A549 (cell line): ENCODE measurements around the gene RPL39L. TPM values are rescaled to one million over a fixed set of nuclear protein-coding genes. Genes with fewer than 3 reads are reported as not detected.

Source experiments
- ATAC-seq, 2 experiments: fragments of 200-7000 bp in 1 of 2; fragments of >200 bp in 1 of 2; cut with Nextera tagmentation in 1 of 2; cut with Tn5 transposase in 1 of 2; 3 replicates each; pipeline versions ENCODE4 v1.8.0 to v1.9.1; 2018 to 2020; ENCODE audit warnings: mild to moderate bottlenecking in 1 of 2, moderate library complexity in 1 of 2
- CTCF ChIA-PET: fragments of 300-600 bp; sonication (Branson Sonifier 250); formaldehyde crosslinking; extraction: SDS; loops from one replicate; lab custom pipeline; 2021; ENCODE audit warnings: antibody characterized with exemption, inconsistent platforms; lab: Yijun Ruan, JAX
- POLR2A ChIA-PET: fragments of 350-600 bp; formaldehyde crosslinking; extraction: SDS; loops from one replicate; lab custom pipeline; 2021; ENCODE audit warnings: antibody characterized with exemption, inconsistent platforms; lab: Yijun Ruan, JAX
- DNase-seq, 2 experiments: peaks; one replicate each; pipeline versions ENCODE4 v3.0.0 to v3.0.0-alpha.2; 2011 to 2016; ENCODE audit warnings: low read depth in 1 of 2, low spot score in 1 of 2
- FAIRE-seq: peaks from 2 replicates; lab custom pipeline; 2011; peaks lifted over from hg19 to GRCh38; lab: Jason Lieb, UNC
- H3K27ac ChIP-seq, 2 experiments: fragments of >200 bp; sonication (Bioruptor Twin); formaldehyde crosslinking; 3 replicates each; pipeline ENCODE4 v1.5.1; 2016 to 2017
- H3K4me1 ChIP-seq: fragments of >200 bp; sonication (Bioruptor Twin); formaldehyde crosslinking; 3 replicates; pipeline ENCODE4 v1.6.1; 2016
- H3K4me2 ChIP-seq: fragments of >200 bp; sonication (Bioruptor Twin); formaldehyde crosslinking; 3 replicates; pipeline ENCODE4 v1.6.1; 2016
- H3K4me3 ChIP-seq: fragments of >200 bp; sonication (Bioruptor Twin); formaldehyde crosslinking; 3 replicates; pipeline ENCODE4 v1.5.1; 2016
- H3K9me3 ChIP-seq: fragments of >200 bp; sonication (Bioruptor Twin); formaldehyde crosslinking; 3 replicates; pipeline ENCODE4 v1.6.1; 2016
- CBX2 ChIP-seq: fragments of 200-600 bp; sonication (generic); IDR thresholded peaks from 2 replicates; pipeline ENCODE4 v1.6.1; 2016; ENCODE audit warnings: low read depth, mild to moderate bottlenecking, borderline replicate concordance
- CBX8 ChIP-seq: fragments of 200-600 bp; sonication (generic); IDR thresholded peaks from 2 replicates; pipeline ENCODE4 v1.6.1; 2016
- CEBPB ChIP-seq, 2 experiments: fragments of >200 bp in 1 of 2; sonication (Bioruptor Twin) in 1 of 2; formaldehyde crosslinking in 1 of 2; IDR thresholded peaks; 2 replicates each; pipeline ENCODE4 v1.6.1; 2012 to 2016
- EHF ChIP-seq: fragments of 250-450 bp; sonication (Bioruptor Pico); IDR thresholded peaks from 2 replicates; pipeline ENCODE4 v1.5.0; 2020; ENCODE audit warnings: mild to moderate bottlenecking
- EHMT2 ChIP-seq: fragments of 200-600 bp; sonication (generic); IDR thresholded peaks from 2 replicates; pipeline ENCODE4 v1.6.1; 2016; ENCODE audit warnings: antibody characterized with exemption, low read depth, mild to moderate bottlenecking, moderate library complexity
- ESRRA ChIP-seq: fragments of 150-350 bp; IDR thresholded peaks from 2 replicates; pipeline ENCODE4 v1.6.1; 2014; ENCODE audit warnings: mild to moderate bottlenecking, low read length, borderline replicate concordance
- FOSL2 ChIP-seq, 2 experiments: fragments of 450-650 bp in 1 of 2; fragments of >200 bp in 1 of 2; sonication (Bioruptor Twin) in 1 of 2; formaldehyde crosslinking; IDR thresholded peaks; 2 replicates each; pipeline versions ENCODE4 v1.5.0 to v1.6.1; 2016 to 2020; ENCODE audit warnings: mild to moderate bottlenecking in 1 of 2, moderate library complexity in 1 of 2
- GATA3 ChIP-seq: IDR thresholded peaks from 2 replicates; pipeline ENCODE4 v1.6.1; 2012; ENCODE audit warnings: borderline replicate concordance
- HOXA7 ChIP-seq: fragments of 250-450 bp; sonication (Bioruptor Pico); IDR thresholded peaks from 2 replicates; pipeline ENCODE4 v1.5.0; 2020; ENCODE audit warnings: mild to moderate bottlenecking, moderate library complexity
- HOXB13 ChIP-seq: fragments of 250-450 bp; sonication (Bioruptor Pico); IDR thresholded peaks from 2 replicates; pipeline ENCODE4 v1.5.0; 2020; ENCODE audit warnings: low read depth, mild to moderate bottlenecking, moderate library complexity
- JUNB ChIP-seq: fragments of >200 bp; sonication (Bioruptor Twin); formaldehyde crosslinking; IDR thresholded peaks from 2 replicates; pipeline ENCODE4 v1.6.1; 2016
- KDM1A ChIP-seq: fragments of 200-600 bp; sonication (generic); IDR thresholded peaks from 2 replicates; pipeline ENCODE4 v1.6.1; 2016; ENCODE audit warnings: low read depth, mild to moderate bottlenecking
- MAFK ChIP-seq: fragments of 450-650 bp; IDR thresholded peaks from 2 replicates; pipeline ENCODE4 v1.6.1; 2014; ENCODE audit not compliant: partially characterized antibody
- MYC ChIP-seq: IDR thresholded peaks from 2 replicates; pipeline ENCODE4 v1.6.1; 2012; ENCODE audit warnings: mild to moderate bottlenecking, inconsistent platforms, low read length, improper control_type of control experiment, borderline replicate concordance
- NPAS2 ChIP-seq: fragments of 250-450 bp; sonication (Bioruptor Pico); IDR thresholded peaks from 2 replicates; pipeline ENCODE4 v1.8.0; 2022; ENCODE audit warnings: mild to moderate bottlenecking, moderate library complexity, borderline replicate concordance
- NR3C1 ChIP-seq: fragments of >200 bp; sonication (Bioruptor Twin); formaldehyde crosslinking; IDR thresholded peaks from 3 replicates; pipeline ENCODE4 v1.6.1; 2017
- RAD21 ChIP-seq, 2 experiments: fragments of >200 bp in 1 of 2; sonication (Bioruptor Twin) in 1 of 2; formaldehyde crosslinking in 1 of 2; IDR thresholded peaks in 1 of 2; conservative IDR thresholded peaks in 1 of 2; 2 replicates in 1 of 2; 3 replicates in 1 of 2; pipeline ENCODE4 v1.6.1; 2012 to 2018; ENCODE audit warnings: inconsistent platforms in 1 of 2
- RARB ChIP-seq: fragments of 250-450 bp; sonication (Bioruptor Pico); IDR thresholded peaks from 2 replicates; pipeline ENCODE4 v1.8.0; 2021; ENCODE audit warnings: mild to moderate bottlenecking, moderate library complexity
- RFX5 ChIP-seq: fragments of 450-650 bp; IDR thresholded peaks from 2 replicates; pipeline ENCODE4 v1.7.1; 2014; ENCODE audit warnings: antibody characterized with exemption, mild to moderate bottlenecking, moderate library complexity
- RNF2 ChIP-seq: fragments of 200-600 bp; sonication (generic); IDR thresholded peaks from 2 replicates; pipeline ENCODE4 v1.6.1; 2016; ENCODE audit warnings: low read depth, mild to moderate bottlenecking, antibody characterized with exemption, moderate library complexity, borderline replicate concordance
- SMC3 ChIP-seq: fragments of >200 bp; sonication (Bioruptor Twin); formaldehyde crosslinking; IDR thresholded peaks from 3 replicates; pipeline ENCODE4 v1.6.1; 2018; ENCODE audit warnings: inconsistent platforms
- ZC3H11A ChIP-seq: fragments of 450-650 bp; IDR thresholded peaks from 2 replicates; pipeline ENCODE4 v1.6.1; 2014; ENCODE audit warnings: antibody characterized with exemption, mild to moderate bottlenecking
- ZFP36 ChIP-seq: fragments of 450-650 bp; IDR thresholded peaks from 2 replicates; pipeline ENCODE4 v1.6.1; 2014; ENCODE audit warnings: borderline replicate concordance; ENCODE audit not compliant: partially characterized antibody
- ZNF302 ChIP-seq: fragments of 250-450 bp; sonication (Bioruptor Pico); IDR thresholded peaks from 2 replicates; pipeline ENCODE4 v1.9.0; 2021; ENCODE audit warnings: inconsistent platforms, mild to moderate bottlenecking, moderate library complexity
- WGBS: methylation state at CpG from one replicate; pipeline ENCODE4 v1.1.6; 2017; ENCODE audit errors: missing lambda C conversion rate; 5-methylcytosine and 5-hydroxymethylcytosine counted together
- polyA plus RNA-seq, 4 experiments: library from polyadenylated mRNA; depleted of rRNA in 3 of 4; stranded (reverse); fragments of >200 nt; fragmentation: RNase III in 1 of 4; extraction: RNeasy Plus Mini Kit Qiagen cat#74134 plus additional on column Dnase treatment in 1 of 4; gene quantifications; 2 replicates in 3 of 4; 3 replicates in 1 of 4; pipeline ENCODE4 v1.2.3, GENCODE V29; 2011 to 2017
- TF ChIP-seq, protein P1 (sequence below): IDR thresholded peaks from 2 replicates; pipeline ENCODE4 v1.6.1; 2012
- TF ChIP-seq, protein P2 (sequence below): fragments of 150-350 bp; IDR thresholded peaks from 2 replicates; pipeline ENCODE4 v1.6.1; 2014; ENCODE audit warnings: low read depth, mild to moderate bottlenecking, low read length
- TF ChIP-seq, protein P3 (sequence below): fragments of >200 bp; sonication (Bioruptor Twin); formaldehyde crosslinking; IDR thresholded peaks from 3 replicates; pipeline ENCODE4 v1.5.1; 2016
- TF ChIP-seq, protein P4 (sequence below): IDR thresholded peaks from 2 replicates; pipeline ENCODE4 v1.6.1; 2012; ENCODE audit warnings: low read depth, borderline replicate concordance

Gene RPL39L
- polyA plus RNA-seq, 2 of the 4 experiments (the other 2 are of a cell fraction): 54.2 to 56.4 TPM

DNA sequence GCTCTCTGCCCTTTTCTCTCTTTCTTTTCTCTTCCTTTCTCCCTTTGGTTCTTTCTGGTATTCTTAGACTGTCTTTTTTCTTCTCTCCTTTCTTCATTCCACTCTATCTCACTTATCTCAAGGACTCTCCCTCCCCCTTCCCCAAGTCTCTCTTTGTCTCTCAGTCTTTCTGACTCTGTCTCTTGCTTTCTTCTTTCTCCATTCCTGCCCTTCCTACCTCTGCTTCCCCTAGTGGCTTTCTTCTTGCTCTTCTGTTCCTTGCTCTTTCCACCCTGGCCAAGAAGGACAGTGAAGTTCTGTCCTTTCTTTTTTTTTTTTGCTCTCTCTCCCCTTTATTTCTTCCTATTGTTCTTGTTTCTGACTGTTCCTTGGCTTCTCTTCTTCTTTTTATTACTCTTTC is 22.3 kb upstream of the RPL39L start:
- Histone ChIP-seq H3K4me3 (no peak overlapping the region), H3K4me2 (no peak overlapping the region), H3K4me1 (no peaks in the 10 kb centered on the region), H3K9me3 (peaks cover 6% of the 10 kb centered on the region; the same call in 2 of the 3 replicates), H3K27ac (no peak overlapping the region)
- TF ChIP-seq JUNB (no peak), RAD21 (conservative IDR thresholded peaks at IDR 0.05 in 1 of 2, IDR thresholded peaks at IDR 0.05 in 1 of 2) (no peak), ZNF302 (no peak), HOXB13 (no peak), EHF (CRISPR knock-in tag) (no peak), SMC3 (no peak), CBX2 (no peak), CBX8 (no peak), RNF2 (no peak), ESRRA (no peak), FOSL2 (IDR thresholded peaks at IDR 0.05) (no peak), FOSL2 (CRISPR knock-in tag; IDR thresholded peaks at IDR 0.05) (no peak), GATA3 (no peak), CEBPB (IDR thresholded peaks at IDR 0.05) (no peak), HOXA7 (CRISPR knock-in tag) (no peak)
- TF ChIP-seq, protein P1, sequence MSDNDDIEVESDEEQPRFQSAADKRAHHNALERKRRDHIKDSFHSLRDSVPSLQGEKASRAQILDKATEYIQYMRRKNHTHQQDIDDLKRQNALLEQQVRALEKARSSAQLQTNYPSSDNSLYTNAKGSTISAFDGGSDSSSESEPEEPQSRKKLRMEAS: no peak
- TF ChIP-seq, protein P2, sequence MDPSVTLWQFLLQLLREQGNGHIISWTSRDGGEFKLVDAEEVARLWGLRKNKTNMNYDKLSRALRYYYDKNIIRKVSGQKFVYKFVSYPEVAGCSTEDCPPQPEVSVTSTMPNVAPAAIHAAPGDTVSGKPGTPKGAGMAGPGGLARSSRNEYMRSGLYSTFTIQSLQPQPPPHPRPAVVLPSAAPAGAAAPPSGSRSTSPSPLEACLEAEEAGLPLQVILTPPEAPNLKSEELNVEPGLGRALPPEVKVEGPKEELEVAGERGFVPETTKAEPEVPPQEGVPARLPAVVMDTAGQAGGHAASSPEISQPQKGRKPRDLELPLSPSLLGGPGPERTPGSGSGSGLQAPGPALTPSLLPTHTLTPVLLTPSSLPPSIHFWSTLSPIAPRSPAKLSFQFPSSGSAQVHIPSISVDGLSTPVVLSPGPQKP: no peak
- no peak for DNase-seq
- ChIA-PET POLR2A (no interaction called here), CTCF (interaction anchor here (0.7 to 10.4 kb wide), 4 partner anchors 9 to 1256 kb away, joined by 3 to 85 read pairs (median 11); partner anchors contain the start of gene RPL39L)
- no peak for ATAC-seq
- no peak for FAIRE-seq

DNA sequence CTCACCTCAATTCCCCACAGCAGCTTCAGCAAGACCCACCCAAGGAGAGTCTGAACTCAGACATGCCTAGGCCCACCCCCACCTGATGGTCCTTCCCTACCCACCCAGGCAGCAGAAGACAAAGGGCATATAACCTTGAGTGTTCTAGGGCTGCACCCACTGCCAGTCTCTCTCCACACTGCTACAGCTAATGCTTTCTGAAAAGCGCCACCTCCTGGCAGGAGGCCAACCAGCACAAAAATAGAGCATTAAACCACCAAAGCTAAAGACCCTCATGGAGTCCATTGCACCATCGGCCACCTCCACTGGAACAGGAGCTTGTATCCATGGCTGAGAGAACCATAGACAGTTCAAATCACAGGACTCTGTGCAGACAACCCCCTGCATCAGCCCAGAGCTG is 11.3 kb upstream of the RPL39L start:
- H3K9me3 ChIP-seq: no peaks in the 10 kb centered on the region
- no peak overlapping the region for H3K27ac ChIP-seq
- no peaks in the 10 kb centered on the region for H3K4me1 ChIP-seq
- H3K4me3 ChIP-seq: no peak overlapping the region
- TF ChIP-seq KDM1A (no peak), MYC (no peak), EHMT2 (no peak), ZFP36 (no peak), RFX5 (no peak), NR3C1 (no peak), CEBPB (IDR thresholded peaks at IDR 0.05) (no peak), JUNB (no peak), RNF2 (no peak), NPAS2 (CRISPR knock-in tag) (no peak), MAFK (no peak), ZC3H11A (no peak), RARB (CRISPR knock-in tag) (no peak)
- TF ChIP-seq, protein P3, sequence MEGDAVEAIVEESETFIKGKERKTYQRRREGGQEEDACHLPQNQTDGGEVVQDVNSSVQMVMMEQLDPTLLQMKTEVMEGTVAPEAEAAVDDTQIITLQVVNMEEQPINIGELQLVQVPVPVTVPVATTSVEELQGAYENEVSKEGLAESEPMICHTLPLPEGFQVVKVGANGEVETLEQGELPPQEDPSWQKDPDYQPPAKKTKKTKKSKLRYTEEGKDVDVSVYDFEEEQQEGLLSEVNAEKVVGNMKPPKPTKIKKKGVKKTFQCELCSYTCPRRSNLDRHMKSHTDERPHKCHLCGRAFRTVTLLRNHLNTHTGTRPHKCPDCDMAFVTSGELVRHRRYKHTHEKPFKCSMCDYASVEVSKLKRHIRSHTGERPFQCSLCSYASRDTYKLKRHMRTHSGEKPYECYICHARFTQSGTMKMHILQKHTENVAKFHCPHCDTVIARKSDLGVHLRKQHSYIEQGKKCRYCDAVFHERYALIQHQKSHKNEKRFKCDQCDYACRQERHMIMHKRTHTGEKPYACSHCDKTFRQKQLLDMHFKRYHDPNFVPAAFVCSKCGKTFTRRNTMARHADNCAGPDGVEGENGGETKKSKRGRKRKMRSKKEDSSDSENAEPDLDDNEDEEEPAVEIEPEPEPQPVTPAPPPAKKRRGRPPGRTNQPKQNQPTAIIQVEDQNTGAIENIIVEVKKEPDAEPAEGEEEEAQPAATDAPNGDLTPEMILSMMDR: no peak
- TF ChIP-seq, protein P1: no peak
- TF ChIP-seq, protein P4, sequence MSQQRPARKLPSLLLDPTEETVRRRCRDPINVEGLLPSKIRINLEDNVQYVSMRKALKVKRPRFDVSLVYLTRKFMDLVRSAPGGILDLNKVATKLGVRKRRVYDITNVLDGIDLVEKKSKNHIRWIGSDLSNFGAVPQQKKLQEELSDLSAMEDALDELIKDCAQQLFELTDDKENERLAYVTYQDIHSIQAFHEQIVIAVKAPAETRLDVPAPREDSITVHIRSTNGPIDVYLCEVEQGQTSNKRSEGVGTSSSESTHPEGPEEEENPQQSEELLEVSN: no peak
- DNase-seq: no peak
- CTCF ChIA-PET: interaction anchor here (0.7 to 5.0 kb wide), 5 partner anchors 10 to 301 kb away, joined by 3 to 36 read pairs (median 3); partner anchors contain the start of gene RPL39L
- 83% methylated on average over 1 of the region's 2 CpGs for WGBS
- FAIRE-seq: no peak
- POLR2A ChIA-PET: no interaction called here
- no peak overlapping the region for H3K4me2 ChIP-seq
- no peak for ATAC-seq
